22Rv1 (cell line): ENCODE results near the gene MCUB.
"Not testable (repeated sequence)": the region's sequence is repeated elsewhere in the genome, so short reads cannot be mapped to it uniquely, and the experiment has no call there.

ENCODE experiments used
- H3K27ac ChIP-seq: fragments of 450-650 bp; 2 replicates; pipeline ENCODE4 v1.5.1; 2017
- ZFX ChIP-seq: fragments of 450-650 bp; IDR thresholded peaks from 2 replicates; pipeline ENCODE4 v1.6.1; 2017; ENCODE audit warnings: antibody characterized with exemption, borderline replicate concordance
- TF ChIP-seq, protein P1 (sequence below): fragments of 450-650 bp; IDR thresholded peaks from 2 replicates; pipeline ENCODE4 v1.5.1; 2017; ENCODE audit warnings: mild to moderate bottlenecking

MCUB gene

DNA sequence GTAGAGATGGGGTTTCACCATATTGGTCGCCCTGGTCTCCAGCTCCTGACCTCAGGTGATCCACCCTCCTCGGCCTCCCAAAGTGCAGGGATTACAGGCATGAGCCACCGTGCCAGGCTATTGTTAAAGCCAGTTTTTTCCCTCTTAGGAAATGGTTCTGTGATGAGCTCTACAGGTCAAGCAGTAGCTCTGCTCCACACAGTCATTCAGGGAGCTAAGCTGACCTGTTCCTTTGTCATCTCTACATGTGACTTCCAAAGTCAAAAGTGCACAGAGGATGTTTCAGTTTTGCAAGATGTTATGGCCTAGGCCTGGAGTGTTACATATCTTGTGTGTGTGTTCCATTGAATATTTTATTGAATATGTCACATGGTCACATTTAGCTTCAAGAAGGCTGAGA lies 11.4 kb downstream of the MCUB start:
- no peak overlapping the region for H3K27ac ChIP-seq
- TF ChIP-seq, protein P1, sequence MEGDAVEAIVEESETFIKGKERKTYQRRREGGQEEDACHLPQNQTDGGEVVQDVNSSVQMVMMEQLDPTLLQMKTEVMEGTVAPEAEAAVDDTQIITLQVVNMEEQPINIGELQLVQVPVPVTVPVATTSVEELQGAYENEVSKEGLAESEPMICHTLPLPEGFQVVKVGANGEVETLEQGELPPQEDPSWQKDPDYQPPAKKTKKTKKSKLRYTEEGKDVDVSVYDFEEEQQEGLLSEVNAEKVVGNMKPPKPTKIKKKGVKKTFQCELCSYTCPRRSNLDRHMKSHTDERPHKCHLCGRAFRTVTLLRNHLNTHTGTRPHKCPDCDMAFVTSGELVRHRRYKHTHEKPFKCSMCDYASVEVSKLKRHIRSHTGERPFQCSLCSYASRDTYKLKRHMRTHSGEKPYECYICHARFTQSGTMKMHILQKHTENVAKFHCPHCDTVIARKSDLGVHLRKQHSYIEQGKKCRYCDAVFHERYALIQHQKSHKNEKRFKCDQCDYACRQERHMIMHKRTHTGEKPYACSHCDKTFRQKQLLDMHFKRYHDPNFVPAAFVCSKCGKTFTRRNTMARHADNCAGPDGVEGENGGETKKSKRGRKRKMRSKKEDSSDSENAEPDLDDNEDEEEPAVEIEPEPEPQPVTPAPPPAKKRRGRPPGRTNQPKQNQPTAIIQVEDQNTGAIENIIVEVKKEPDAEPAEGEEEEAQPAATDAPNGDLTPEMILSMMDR = no peak
- TF ChIP-seq ZFX = no peak

GRCh38 chr4:109572154-109572553 lies 12.1 kb downstream of the MCUB start:
- TF ChIP-seq, protein P1 = no peak
- TF ChIP-seq ZFX = no peak
- no peak overlapping the region for H3K27ac ChIP-seq

GRCh38 chr4:109574443-109574850 lies 14.4 kb downstream of the MCUB start:
- no peak for TF ChIP-seq ZFX
- TF ChIP-seq, protein P1 = peak; percentile 41
- H3K27ac ChIP-seq = no peak overlapping the region

GRCh38 chr4:109574931-109575804 lies 15.1 kb downstream of the MCUB start:
- no peak overlapping the region for H3K27ac ChIP-seq
- TF ChIP-seq, protein P1 = no peak
- no peak for TF ChIP-seq ZFX

DNA sequence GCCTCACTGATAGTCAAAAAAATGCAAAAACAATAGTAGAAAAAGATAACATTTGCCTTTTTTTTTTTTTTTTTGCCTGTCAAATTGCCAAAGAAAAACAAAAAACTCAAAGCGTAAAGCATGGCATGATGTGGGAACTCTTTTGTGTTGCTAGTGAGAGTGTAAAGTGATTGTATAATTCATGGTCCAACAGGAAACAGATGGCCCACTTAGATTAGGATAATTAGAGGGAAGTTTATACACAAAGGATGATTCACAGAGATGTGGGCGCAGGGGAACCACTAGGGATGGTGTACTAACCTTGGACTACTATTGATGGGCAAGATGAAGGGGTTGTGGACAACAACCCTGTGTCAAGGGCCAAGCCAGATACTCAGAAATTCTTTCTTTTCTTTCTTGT lies 16.4 kb downstream of the MCUB start:
- H3K27ac ChIP-seq = no peak overlapping the region
- TF ChIP-seq ZFX = no peak
- TF ChIP-seq, protein P1 = no peak

DNA sequence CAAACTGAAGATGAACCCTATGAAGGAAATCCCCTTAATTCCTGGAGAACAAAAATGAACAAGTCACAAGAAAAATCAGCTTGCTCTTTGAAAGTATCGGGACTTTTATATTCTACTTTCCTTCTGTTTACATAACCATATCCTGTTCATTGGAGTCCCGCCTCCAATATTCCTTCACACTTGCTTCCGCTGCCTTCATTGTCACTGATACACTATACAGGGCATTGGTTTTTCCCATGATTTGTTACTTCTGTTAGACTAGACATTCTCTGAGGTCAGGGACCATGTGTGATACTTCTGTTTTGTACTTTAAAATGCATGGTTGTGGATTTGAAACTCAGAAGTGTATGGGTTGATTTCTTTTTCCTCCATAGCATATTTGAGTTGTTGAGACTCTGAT lies 18.8 kb downstream of the MCUB start:
- no peak overlapping the region for H3K27ac ChIP-seq
- no peak for TF ChIP-seq ZFX
- TF ChIP-seq, protein P1 = no peak

- not testable (repeated sequence) for H3K27ac ChIP-seq
Observed at GRCh38 chr4:109579997-109580396, 20.0 kb downstream of the MCUB start.

DNA sequence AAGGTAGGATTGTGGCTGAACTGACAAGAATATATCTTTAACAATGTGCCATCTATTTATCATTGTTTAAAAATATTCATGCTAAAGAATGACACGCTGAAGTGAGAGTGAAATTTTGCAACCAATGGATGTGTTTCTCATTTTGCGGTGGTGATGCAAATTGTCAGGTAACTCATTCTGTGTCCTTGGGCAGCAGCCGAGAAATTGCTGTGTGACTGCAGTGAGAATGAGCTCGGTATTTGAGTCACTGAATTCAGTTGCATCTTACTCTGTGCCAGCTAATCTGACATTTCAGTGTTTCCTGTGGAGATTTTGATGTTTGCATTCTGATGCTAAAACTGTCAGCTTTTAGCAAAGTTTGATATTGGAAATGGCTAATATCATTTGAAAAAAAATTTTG lies 28.1 kb downstream of the MCUB start:
- no peak for TF ChIP-seq ZFX
- TF ChIP-seq, protein P1 = no peak
- no peak overlapping the region for H3K27ac ChIP-seq
